Activated CD4-positive, alpha-beta T cell treated with anti-CD3 and anti-CD28 coated beads, Interleukin-2, Interleukin-4, amounts not matched to agents 100 ng/mL and 50 ng/mL, durations not matched to agents 16 hours and 8 hours (primary cell): ENCODE results near the gene IGF1R.

ENCODE experiments used
- DNase-seq: peaks from one replicate; pipeline ENCODE4 v3.0.0-alpha.2; 2020; ENCODE audit warnings: low spot score

The IGF1R gene

DNA sequence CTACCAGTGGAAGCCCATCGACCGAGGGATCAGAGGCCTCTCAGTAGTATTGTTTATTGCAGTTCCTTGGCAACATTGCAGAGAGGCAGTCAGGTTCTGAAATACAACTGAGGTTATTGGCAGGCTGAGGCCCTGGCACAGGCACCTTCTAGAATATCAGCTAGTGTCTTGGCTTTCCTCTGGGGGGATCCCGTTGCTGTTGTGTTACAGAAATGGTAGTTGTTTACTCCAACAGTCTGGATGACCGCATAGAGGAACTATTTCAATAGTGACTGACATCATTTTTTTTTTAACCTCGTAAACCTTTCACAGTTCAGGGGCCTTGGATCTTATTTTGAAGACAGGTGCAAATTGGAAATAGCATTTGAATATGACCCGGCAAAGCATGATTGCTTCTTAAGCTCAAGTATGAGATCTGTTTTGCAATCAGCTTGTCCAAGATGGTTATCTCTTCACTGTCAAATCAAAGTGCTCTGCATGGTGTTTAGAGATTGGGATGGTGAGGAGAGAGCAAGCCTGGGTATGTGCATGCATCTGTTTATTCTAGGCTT lies 295.3 kb downstream of the IGF1R start:
- DNase-seq: no peak

DNA sequence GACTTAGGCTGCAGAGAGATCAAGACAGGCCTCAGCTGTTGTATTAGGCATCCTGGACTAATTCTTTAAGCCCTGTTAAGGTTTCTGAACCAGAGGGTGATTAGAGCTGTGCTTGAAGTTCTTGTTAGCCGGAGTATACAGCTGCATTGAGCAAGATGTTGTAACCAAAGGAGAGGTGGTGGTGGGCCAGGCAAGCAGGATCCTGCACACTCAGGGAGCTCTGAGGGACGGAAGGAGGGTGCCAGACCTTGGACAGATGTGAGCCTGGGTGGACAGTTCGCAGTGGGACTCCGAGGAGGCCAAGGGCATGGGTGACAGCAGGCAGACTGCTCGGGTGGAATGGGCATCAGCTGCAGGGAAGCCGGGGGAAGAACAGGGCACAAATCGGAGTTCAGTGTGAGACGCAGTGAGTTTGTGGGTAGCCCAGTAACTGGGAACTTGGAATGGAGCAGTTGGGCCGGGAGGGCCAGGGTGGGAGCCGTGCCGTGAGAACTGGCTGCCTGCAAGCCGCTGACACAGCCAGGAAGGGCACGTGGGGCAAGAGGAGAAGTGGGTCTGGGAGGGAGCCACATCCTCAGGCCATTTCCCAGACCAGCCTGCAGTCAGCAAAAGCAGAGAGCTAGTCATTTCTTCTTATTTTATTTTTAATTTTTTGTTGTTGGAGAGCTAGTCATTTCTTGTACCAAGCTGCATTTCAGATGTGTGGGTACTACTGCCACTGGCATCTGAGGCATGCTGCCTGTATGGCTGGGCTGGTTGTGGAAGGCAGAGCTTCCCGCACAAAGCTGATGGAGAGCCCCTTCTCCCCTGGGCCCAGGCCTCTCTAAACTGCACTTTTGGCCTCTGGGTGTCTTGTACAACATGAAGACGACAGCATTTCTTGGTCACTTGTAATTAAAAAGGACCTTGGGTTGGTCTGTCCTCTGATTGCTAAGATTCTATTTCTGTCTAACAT lies 298.2 kb downstream of the IGF1R start:
- no peak for DNase-seq

DNA sequence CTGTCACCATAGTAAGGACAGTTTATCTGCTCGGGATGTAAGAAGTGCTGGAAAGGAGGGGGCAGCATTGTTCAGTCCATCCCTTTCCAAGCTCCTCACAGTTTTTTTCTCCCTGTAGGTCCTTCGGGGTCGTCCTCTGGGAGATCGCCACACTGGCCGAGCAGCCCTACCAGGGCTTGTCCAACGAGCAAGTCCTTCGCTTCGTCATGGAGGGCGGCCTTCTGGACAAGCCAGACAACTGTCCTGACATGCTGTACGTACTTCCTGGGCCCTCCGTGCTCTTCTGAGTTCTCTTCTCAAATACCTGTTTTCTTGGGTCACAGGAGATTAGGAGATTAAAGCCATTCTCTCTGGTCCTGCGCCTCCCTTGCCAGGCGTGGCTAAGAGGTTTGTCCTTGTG lies 300.1 kb downstream of the IGF1R start:
- DNase-seq: no peak

DNA sequence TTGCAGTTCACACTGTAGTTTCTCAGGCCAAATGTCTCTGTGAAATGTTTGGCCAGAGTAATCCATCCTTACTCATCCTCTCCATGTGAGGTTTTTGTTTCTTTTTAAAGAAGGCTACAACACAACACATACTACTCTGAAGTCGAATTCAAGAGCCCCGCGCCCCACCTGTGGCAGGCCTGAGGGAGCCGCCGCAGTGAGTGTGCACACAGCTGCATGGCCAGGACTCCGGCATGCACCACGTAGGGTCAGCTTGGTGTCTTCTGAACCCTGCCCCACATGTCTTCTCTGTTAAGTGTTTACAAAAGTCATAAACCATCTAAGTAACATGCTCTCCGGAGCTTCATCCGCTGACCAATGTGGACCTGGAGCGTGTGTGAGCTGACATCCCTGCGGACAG lies 300.6 kb downstream of the IGF1R start:
- DNase-seq: no peak

GRCh38 chr15:98949624-98950023 lies 301.3 kb downstream of the IGF1R start:
- DNase-seq: no peak

GRCh38 chr15:98950248-98950647 lies 301.9 kb downstream of the IGF1R start:
- DNase-seq: no peak

DNA sequence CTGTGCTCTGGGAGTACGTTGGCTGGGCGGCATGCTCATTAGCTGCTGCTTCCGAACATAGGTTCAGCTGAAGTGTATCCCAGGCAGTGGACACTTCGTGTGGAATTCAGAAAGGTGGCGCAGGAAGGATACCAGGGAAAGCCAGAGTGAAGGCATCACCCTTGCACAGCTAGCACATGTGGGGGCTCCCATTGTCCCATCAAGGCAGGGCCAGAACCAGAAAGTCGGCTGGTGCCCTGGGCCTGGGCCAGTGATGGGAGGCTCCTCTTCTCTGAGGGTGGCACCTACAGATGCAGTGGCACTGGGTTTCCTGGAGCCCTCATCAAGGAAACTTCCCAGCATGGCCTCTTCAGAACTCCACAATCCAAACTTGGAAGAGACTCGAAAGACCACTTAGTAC lies 302.7 kb downstream of the IGF1R start:
- no peak for DNase-seq

GRCh38 chr15:98951493-98952320 lies 303.4 kb downstream of the IGF1R start:
- no peak for DNase-seq

GRCh38 chr15:98952381-98952803 lies 304.1 kb downstream of the IGF1R start:
- peak; percentile 46 for DNase-seq

DNA sequence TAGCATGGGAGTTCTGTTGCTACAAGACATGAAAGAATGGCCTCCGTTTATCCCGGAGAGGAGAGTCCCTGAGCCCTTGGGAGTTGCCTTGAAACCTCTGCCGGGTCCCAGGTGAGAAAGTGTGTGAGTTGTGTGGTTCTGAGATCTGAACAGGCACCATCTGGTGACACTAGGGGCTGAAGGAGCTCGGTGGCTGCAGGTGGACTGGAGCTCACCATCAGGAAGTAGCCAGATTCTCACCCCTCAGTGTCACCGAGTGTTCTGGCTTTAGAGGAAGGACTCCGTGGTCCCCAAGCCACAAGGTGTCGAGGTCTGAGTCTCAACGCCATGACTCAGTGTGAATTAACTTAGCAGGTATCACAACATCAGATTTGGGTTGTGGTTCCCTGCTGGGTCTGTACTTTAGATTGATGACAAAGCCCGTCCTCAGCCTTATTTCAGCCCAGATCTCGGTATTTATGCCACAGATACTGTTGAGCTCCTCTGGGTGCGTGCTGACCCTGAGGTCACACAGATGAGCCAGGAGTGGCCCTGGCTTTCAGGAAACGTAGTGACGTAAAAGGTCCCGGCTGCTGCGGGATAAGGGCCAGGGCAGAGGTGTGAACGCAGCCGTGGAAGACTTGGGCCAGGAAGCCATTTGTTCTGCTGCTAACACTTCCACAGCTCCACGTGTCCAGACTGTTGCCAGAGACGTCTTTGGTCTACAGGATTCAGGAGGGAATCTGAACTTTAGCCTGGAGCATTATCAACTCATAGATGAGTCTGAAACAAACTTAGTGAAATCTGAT lies 304.9 kb downstream of the IGF1R start:
- peak; percentile 58 for DNase-seq

DNA sequence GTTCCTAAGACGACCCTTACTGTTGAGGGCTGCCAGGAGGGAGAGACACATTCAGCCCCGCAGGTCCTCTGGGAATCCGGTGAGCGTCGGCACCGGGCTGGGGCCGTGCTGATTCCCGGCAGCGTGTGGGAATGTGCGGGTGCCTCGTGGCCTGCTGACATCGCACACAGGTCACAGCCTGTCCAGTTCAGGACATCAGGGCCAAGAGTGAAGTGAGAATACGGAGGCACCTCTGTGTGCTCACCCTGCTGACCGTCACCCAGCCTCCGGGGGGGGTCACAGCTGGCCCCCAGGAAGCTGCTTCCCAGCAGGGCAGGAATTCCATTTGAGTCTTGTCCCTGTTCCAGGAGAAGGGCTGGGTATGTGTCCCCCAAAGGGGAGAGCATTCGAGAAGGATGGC lies 305.6 kb downstream of the IGF1R start:
- DNase-seq: no peak

DNA sequence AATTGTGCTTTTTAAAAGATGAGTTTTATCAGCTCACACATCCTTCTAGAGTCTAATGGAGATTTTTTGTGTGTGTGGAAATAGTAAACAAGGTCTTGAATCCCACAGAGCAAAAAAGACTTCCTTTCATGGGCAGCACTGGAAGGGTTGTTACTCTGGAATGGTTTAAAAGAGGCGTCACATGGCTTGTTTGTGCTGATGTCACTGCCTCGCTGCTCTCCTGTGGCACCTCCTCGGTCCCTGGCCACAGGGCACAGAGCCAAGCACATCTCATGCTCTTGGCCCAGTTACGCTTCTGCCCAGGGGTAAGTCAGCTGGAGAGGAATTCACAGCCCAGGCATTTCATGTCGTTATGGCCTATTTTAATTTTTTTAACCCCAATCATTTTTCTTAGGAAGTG lies 306.1 kb downstream of the IGF1R start:
- no peak for DNase-seq

- no peak for DNase-seq
These were observed 307.0 kb downstream of the IGF1R start for GRCh38 chr15:98955331-98955730.

- no peak for DNase-seq
These were observed 307.8 kb downstream of the IGF1R start for GRCh38 chr15:98955961-98956723.

DNA sequence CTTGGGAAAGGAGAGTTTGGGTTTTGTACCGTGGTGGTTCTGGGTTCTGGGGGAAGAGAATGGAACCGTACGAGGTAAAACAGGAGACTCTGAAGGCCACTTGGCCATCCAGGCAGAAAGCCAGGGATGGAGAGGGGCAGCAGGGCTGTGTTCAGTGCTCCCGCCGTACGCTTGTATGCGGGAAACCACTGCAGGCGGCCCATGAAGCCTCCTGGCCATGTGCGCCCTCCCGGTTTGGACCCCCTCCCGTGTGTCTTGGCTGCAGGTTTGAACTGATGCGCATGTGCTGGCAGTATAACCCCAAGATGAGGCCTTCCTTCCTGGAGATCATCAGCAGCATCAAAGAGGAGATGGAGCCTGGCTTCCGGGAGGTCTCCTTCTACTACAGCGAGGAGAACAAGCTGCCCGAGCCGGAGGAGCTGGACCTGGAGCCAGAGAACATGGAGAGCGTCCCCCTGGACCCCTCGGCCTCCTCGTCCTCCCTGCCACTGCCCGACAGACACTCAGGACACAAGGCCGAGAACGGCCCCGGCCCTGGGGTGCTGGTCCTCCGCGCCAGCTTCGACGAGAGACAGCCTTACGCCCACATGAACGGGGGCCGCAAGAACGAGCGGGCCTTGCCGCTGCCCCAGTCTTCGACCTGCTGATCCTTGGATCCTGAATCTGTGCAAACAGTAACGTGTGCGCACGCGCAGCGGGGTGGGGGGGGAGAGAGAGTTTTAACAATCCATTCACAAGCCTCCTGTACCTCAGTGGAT lies 308.6 kb downstream of the IGF1R start:
- no peak for DNase-seq

DNA sequence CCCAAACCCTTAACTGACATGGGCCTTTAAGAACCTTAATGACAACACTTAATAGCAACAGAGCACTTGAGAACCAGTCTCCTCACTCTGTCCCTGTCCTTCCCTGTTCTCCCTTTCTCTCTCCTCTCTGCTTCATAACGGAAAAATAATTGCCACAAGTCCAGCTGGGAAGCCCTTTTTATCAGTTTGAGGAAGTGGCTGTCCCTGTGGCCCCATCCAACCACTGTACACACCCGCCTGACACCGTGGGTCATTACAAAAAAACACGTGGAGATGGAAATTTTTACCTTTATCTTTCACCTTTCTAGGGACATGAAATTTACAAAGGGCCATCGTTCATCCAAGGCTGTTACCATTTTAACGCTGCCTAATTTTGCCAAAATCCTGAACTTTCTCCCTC lies 309.3 kb downstream of the IGF1R start:
- DNase-seq: no peak

- DNase-seq: no peak
These were observed 309.7 kb downstream of the IGF1R start for GRCh38 chr15:98958076-98958475.

- no peak for DNase-seq
These were observed 310.7 kb downstream of the IGF1R start for GRCh38 chr15:98958918-98959639.

- no peak for DNase-seq
These were observed 311.3 kb downstream of the IGF1R start for GRCh38 chr15:98959640-98960007.

DNA sequence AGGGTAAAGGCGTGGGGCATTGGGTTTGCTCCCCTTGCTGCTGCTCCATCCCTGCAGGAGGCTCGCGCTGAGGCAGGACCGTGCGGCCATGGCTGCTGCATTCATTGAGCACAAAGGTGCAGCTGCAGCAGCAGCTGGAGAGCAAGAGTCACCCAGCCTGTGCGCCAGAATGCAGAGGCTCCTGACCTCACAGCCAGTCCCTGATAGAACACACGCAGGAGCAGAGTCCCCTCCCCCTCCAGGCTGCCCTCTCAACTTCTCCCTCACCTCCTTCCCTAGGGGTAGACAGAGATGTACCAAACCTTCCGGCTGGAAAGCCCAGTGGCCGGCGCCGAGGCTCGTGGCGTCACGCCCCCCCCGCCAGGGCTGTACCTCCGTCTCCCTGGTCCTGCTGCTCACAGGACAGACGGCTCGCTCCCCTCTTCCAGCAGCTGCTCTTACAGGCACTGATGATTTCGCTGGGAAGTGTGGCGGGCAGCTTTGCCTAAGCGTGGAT lies 312.3 kb downstream of the IGF1R start:
- DNase-seq: no peak
